ENCODE measurements around the gene MAP1LC3B2. TPM values are rescaled to one million over a fixed set of nuclear protein-coding genes. Genes with fewer than 3 reads are reported as not detected.

The MAP1LC3B2 gene
- polyA plus RNA-seq, 1 of the 3 experiments (the other 2 are of a cell fraction) = 0.76 TPM

GRCh38 chr12:116538076-116538591 lies 21.0 kb upstream of the MAP1LC3B2 start:
- no peak for TF ChIP-seq RAD21 (IDR thresholded peaks at IDR 0.05; ENCODE audit: low read length)
- TF ChIP-seq, protein P1, sequence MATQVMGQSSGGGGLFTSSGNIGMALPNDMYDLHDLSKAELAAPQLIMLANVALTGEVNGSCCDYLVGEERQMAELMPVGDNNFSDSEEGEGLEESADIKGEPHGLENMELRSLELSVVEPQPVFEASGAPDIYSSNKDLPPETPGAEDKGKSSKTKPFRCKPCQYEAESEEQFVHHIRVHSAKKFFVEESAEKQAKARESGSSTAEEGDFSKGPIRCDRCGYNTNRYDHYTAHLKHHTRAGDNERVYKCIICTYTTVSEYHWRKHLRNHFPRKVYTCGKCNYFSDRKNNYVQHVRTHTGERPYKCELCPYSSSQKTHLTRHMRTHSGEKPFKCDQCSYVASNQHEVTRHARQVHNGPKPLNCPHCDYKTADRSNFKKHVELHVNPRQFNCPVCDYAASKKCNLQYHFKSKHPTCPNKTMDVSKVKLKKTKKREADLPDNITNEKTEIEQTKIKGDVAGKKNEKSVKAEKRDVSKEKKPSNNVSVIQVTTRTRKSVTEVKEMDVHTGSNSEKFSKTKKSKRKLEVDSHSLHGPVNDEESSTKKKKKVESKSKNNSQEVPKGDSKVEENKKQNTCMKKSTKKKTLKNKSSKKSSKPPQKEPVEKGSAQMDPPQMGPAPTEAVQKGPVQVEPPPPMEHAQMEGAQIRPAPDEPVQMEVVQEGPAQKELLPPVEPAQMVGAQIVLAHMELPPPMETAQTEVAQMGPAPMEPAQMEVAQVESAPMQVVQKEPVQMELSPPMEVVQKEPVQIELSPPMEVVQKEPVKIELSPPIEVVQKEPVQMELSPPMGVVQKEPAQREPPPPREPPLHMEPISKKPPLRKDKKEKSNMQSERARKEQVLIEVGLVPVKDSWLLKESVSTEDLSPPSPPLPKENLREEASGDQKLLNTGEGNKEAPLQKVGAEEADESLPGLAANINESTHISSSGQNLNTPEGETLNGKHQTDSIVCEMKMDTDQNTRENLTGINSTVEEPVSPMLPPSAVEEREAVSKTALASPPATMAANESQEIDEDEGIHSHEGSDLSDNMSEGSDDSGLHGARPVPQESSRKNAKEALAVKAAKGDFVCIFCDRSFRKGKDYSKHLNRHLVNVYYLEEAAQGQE (IDR thresholded peaks at IDR 0.05; ENCODE audit: low read depth, low read length) = no peak
- no peak for TF ChIP-seq TAF1 (IDR thresholded peaks at IDR 0.05; ENCODE audit: borderline replicate concordance, low read depth, low read length)
- TF ChIP-seq, protein P2, sequence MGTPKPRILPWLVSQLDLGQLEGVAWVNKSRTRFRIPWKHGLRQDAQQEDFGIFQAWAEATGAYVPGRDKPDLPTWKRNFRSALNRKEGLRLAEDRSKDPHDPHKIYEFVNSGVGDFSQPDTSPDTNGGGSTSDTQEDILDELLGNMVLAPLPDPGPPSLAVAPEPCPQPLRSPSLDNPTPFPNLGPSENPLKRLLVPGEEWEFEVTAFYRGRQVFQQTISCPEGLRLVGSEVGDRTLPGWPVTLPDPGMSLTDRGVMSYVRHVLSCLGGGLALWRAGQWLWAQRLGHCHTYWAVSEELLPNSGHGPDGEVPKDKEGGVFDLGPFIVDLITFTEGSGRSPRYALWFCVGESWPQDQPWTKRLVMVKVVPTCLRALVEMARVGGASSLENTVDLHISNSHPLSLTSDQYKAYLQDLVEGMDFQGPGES (IDR thresholded peaks at IDR 0.05; ENCODE audit: low read depth, low read length) = no peak
- no peak for TF ChIP-seq ELF1 (IDR thresholded peaks at IDR 0.05)
- no peak for TF ChIP-seq CTCF (IDR thresholded peaks at IDR 0.05)
- TF ChIP-seq GATA2 (CRISPR knock-in tag; IDR thresholded peaks at IDR 0.05) = no peak
- TF ChIP-seq SIN3A (IDR thresholded peaks at IDR 0.05; ENCODE audit: borderline replicate concordance, low read depth, low read length) = no peak
- TF ChIP-seq SMC3 (IDR thresholded peaks at IDR 0.05; ENCODE audit: low read depth, low read length) = no peak
- TF ChIP-seq, protein P3, sequence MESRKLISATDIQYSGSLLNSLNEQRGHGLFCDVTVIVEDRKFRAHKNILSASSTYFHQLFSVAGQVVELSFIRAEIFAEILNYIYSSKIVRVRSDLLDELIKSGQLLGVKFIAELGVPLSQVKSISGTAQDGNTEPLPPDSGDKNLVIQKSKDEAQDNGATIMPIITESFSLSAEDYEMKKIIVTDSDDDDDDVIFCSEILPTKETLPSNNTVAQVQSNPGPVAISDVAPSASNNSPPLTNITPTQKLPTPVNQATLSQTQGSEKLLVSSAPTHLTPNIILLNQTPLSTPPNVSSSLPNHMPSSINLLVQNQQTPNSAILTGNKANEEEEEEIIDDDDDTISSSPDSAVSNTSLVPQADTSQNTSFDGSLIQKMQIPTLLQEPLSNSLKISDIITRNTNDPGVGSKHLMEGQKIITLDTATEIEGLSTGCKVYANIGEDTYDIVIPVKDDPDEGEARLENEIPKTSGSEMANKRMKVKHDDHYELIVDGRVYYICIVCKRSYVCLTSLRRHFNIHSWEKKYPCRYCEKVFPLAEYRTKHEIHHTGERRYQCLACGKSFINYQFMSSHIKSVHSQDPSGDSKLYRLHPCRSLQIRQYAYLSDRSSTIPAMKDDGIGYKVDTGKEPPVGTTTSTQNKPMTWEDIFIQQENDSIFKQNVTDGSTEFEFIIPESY (IDR thresholded peaks at IDR 0.05; ENCODE audit: borderline replicate concordance, low read depth) = no peak
- TF ChIP-seq, protein P4, sequence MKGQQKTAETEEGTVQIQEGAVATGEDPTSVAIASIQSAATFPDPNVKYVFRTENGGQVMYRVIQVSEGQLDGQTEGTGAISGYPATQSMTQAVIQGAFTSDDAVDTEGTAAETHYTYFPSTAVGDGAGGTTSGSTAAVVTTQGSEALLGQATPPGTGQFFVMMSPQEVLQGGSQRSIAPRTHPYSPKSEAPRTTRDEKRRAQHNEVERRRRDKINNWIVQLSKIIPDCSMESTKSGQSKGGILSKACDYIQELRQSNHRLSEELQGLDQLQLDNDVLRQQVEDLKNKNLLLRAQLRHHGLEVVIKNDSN (IDR thresholded peaks at IDR 0.05; ENCODE audit: borderline replicate concordance, low read depth) = no peak
- TF ChIP-seq YY1 (IDR thresholded peaks at IDR 0.05; ENCODE audit: low read depth) = no peak
- TF ChIP-seq, protein P5, sequence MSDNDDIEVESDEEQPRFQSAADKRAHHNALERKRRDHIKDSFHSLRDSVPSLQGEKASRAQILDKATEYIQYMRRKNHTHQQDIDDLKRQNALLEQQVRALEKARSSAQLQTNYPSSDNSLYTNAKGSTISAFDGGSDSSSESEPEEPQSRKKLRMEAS (IDR thresholded peaks at IDR 0.05; ENCODE audit: low read depth) = no peak
- no peak for TF ChIP-seq RFX5 (IDR thresholded peaks at IDR 0.05; ENCODE audit: low read length)
- TF ChIP-seq JUND (IDR thresholded peaks at IDR 0.05) = no peak
- TF ChIP-seq USF2 (IDR thresholded peaks at IDR 0.05; ENCODE audit: borderline replicate concordance, low read depth, low read length) = no peak
- TF ChIP-seq EP300 (IDR thresholded peaks at IDR 0.05; ENCODE audit: borderline replicate concordance in 1 of 2, low read depth in 1 of 2, low read length in 1 of 2) = no peak
- TF ChIP-seq NRF1 (IDR thresholded peaks at IDR 0.05; ENCODE audit: low read depth, low read length) = no peak
- TF ChIP-seq MEF2A (IDR thresholded peaks at IDR 0.05; ENCODE audit: borderline replicate concordance, low read depth) = no peak
- Histone ChIP-seq H4K20me1 (ENCODE audit: insufficient read depth) (no peaks in the 10 kb centered on the region), H3K4me2 (no peak overlapping the region), H3K9me3 (no peaks in the 10 kb centered on the region), H3K9me2 (no peaks in the 10 kb centered on the region), H3K4me1 (ENCODE audit: control insufficient read depth in 1 of 2, insufficient read depth in 2 of 2, low read depth in 1 of 2, low read length in 1 of 2) (peaks cover 22% of the 10 kb centered on the region in 2 experiments; a peak in 3 of 4 replicates), H3K9ac (no peak overlapping the region), H3K27ac (ENCODE audit: low read depth in 2 of 2, low read length in 1 of 2) (no peak overlapping the region), H2AFZ (ENCODE audit: low read depth) (no peak overlapping the region), H3K79me2 (ENCODE audit: insufficient read depth) (no peaks in the 10 kb centered on the region), H3F3A (replicated peaks; ENCODE audit: insufficient read depth) (peaks cover 20% of the 10 kb centered on the region), H3K27me3 (ENCODE audit: insufficient read depth) (no peaks in the 10 kb centered on the region), H3K36me3 (replicated peaks in 1 of 2; ENCODE audit: control insufficient read depth in 1 of 2, insufficient read depth in 2 of 2, low read length in 1 of 2) (no peaks in the 10 kb centered on the region), H3K4me3 (ENCODE audit: low read depth in 2 of 2, low read length in 1 of 2) (no peak overlapping the region)
- no peak for DNase-seq
- POLR2A ChIA-PET = no interaction called here
- 82% methylated on average over 1 of the region's 1 CpG for WGBS (ENCODE audit: low lambda C conversion rate)
- CTCF ChIA-PET = interaction anchor here (1.5 kb wide), 1 partner anchor 540 kb away, joined by 4 read pairs; no protein-coding TSS in a partner anchor

Data from SK-N-SH (cell line).